NCI-H1930 (cell line): Measurements from ENCODE around the gene OCA2.

Experiments used
- DNase-seq, 2 experiments: peaks; one replicate each; lab custom pipeline; 2025; lab: John Stamatoyannopoulos, UW

The OCA2 gene

GRCh38 chr15:28120359-28120640, 21.2 kb upstream of the OCA2 start:
- no peak for DNase-seq

DNA sequence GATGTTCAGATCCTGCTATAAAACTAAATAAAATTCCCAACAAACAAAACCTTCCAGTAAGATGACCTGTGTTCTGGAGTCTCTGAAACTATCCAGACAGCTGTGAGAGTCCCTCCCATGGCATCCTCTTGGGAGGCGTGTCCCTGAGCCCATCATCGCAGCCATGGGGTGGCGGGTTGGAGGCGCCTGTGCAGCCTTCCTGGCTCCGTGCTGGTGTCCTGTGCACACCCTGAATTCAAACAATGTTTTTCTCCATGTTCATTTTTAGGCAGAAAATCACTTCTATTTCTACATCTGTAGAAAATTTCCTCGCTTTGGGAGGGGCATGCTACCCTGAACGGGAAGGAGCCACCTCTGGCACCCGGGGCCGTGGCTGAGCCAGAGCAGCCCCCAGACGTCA, 19.4 kb upstream of the OCA2 start:
- no peak for DNase-seq

DNA sequence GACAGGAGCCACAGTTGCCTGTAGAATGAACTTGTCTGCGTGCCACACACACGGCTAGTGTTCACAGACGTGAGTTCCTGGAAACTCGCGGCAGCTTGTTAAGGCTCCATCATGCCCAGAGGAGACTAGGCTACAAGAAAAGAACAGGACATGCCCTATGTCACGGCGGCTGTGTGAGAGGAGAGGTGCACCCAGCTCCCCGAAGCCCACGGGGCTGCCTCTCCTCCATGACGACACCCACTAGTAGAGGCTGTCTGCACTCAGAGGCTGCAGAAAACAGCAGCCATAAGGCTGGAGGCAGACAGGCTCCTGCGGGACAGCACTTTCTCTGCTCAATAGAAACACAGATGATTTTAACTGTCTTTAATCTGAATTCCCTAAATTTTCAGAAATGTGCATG, 19.0 kb upstream of the OCA2 start:
- no peak for DNase-seq

DNA sequence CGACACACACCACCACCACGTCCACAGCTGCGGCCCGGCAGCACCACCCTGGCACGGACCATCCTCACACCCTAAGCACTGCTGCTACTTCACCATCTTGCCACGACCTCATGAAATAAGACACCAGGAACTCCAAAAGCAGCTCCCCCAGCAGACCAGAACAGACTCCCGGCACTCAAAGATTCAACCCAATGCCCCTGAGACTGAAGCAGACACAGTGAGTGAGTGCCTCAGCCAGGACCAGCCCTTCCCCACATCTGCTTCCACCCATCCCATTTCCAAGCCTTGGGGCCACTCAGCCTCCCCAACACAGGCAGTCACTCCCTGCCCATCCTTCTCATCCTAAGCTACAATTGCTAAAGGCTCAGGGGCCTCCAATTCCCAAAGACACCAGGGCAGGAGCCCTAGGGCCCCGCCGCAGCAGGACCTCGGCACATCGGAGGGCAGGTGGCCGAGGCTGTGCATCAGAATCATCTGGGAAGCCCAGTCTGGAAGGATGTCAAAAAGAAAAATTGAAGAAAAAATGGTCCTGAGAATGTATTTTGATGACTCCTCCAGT, 18.4 kb upstream of the OCA2 start:
- no peak for DNase-seq

GRCh38 chr15:28116521-28117431, 17.7 kb upstream of the OCA2 start:
- DNase-seq: no peak

DNA sequence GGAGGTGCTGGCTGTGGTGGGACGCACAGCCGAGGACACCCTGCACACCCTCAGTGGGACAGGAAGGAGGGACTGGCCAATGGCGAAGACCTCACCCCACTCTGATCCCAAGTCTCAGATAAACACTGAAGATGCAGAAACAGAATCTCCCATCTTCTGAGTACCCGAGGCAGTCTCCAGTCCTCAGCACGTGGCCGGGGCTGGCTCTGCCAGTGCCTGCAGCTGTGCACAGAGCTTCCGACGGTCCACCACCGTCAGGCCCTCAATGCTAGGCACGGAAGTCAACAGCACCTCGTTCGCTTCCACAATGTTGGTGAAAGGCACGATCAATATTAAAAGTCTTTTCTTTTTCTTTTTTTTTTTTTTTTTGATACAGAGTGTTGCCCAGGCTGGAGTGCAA, 16.8 kb upstream of the OCA2 start:
- DNase-seq: no peak

DNA sequence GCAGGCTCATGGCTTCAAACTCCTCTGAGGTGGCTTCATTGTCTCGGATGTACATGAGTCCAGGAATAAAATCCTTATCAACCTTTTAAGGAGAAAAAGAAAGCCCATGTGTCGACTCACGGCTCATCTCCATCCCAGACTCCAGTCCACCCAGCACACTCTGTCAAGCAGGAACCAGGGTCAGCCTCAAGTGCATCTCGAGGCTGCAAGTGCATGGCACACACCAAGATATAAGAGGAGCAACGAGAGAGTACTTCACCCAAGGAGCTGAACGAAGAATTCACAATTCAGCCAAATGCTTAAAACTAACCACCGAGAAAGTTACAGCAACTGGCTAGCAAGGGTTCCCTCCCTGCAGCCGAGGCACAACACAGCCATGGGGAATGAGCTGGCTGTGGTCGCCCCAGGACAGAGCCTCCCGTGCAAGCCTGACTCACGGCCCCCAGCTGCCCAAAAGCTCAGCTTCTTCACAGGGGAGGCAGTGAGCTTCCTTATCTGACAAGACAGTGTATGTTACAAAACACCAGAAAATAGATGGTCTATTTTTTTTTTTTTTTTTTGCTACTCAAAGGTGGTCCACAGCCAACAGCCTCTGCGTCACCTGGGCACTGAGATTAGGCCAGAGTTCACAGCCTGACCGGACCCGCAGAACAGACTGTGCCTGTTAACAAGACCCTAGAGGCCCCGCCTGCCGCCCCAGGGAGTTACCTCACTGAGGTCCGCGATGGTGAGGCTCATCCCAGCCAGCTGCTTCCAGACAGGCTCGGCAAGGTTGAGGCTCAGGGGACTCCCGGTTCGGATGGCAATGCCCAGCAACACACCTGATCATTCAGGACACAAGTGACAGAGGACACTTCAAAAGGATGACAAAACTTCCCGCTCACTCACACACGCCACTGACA, 15.9 kb upstream of the OCA2 start:
- DNase-seq: no peak

DNA sequence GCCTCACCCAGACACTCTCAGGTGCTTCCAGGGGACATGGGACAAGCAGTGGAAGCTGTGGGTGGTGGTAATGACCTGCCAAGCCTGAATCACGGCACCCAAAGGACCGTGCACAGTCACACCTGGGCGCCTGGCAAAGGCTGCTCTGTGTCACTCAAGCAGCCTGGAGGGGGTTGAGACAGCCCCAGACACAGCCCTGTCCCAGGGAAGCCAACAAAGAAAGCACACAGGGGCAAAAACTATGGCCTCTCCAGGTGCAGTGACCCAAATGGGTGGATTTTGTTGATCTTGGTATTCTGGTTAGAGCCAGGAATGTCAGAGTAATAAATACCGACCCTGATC, 15.0 kb upstream of the OCA2 start:
- DNase-seq: no peak

DNA sequence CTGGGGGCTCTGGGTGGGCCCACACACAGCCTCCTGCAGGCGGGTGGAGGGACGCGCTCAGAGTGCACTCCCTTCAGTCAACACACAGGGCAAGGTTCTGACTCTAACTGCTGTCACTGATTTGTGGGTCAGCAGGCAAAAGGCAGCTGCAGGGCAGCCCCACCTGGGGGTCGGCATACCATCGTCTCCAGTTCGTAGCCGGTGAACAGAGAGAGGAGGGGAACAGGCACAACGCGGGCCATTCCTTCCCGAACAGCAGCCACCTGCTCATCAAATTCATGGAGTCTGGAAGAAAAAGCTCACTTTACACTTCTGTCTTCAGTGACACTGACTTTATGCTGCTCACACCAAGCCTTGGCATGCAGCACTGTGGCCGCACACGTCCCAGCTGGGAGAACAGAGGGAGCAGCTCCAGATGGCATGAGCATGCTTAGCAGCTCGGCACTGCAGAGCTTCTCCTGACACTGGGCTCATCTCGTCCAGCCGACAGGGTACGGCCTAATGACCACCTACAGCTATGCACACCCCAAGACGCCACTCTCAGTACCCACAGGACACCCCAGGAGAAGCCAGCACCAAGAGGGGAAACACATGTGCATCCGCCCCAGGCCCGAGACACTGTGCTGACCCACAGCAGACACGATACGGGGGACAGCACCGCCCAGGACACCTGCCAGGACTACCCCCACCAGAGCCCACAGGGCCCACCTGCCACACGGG, 14.4 kb upstream of the OCA2 start:
- no peak for DNase-seq

- no peak for DNase-seq
Observed at GRCh38 chr15:28112962-28113361, 13.8 kb upstream of the OCA2 start.

- no peak for DNase-seq
Observed at GRCh38 chr15:28112101-28112760, 13.1 kb upstream of the OCA2 start.

DNA sequence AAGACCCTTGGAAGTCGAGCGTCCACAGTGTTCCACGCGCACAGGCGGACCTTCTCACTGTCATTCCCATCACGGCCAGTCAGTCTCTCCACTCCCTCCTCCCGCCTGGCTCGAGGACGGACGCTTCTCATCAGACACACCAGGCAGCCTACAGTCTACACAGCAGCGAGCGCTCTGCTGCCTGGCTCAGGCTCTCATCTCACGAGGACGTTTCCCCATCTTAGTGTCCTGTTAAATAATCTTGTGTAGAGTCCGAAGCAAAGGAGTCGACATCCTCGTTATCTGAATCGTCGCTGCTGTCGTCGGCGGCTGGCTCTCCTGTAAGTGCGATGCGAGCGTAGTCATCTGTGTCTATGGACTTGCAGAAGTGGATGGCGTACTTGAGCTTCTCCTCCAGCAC, 12.4 kb upstream of the OCA2 start:
- no peak for DNase-seq

DNA sequence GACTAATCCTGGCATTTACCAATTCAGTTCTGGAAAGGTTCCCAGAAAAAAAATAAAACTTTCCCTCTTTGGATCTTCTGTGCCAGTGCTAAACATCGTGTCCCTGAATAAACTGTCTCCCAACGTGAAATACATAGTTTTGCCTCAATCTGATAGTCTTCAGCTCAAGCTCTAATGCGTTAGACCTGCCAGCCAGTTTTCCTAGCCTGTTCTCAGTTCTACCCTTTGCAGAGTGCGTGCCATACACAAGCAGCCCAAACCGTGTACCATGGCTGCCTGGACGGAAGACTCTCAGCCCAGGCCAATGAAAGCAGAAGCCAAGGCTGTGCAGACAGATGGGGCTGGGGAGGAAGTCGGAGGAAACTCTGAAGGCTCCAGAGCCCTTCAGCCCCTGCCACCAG, 11.4 kb upstream of the OCA2 start:
- no peak for DNase-seq

DNA sequence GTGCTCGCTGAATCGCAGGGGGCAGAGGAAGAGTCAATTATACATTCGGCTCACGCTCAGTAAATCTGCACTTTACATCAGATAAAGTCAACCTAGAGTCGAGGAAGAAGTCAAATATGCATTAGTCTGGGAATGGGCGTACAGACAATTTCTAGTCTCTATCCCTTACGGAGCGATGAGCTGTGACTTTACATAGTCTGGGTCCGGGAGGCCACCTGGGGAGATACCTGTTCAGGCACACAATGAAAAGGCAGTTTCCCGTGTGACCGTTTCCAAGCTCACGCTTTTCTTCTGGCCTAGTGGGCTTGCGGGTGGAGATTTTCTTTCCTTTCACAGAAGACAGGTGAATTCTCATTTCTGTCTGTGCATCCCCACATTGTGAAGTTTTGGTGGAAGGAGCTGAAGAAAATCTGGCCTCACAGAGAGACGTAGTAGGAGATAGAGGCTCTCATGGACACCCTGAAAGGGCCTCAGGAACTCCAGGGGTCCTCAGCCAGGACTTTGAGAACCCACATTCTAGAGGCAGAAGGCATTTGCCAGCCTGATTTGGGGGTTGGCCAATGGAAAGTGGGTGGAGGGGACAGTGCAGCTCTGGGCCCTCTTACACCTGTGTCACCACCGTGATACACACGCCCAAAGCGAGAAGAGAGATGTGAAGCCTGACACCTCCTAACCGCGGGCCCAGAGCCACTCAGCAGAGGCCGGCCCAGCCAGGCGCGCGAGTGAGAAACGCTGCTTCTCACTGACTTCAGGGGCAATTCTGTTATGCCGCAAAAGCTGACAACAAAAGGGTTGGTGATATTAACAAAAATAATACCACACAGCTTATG, 10.7 kb upstream of the OCA2 start:
- no peak for DNase-seq

- no peak for DNase-seq
Observed at GRCh38 chr15:28107904-28108275, 8.8 kb upstream of the OCA2 start.

GRCh38 chr15:28107111-28107903, 8.2 kb upstream of the OCA2 start:
- DNase-seq: no peak

DNA sequence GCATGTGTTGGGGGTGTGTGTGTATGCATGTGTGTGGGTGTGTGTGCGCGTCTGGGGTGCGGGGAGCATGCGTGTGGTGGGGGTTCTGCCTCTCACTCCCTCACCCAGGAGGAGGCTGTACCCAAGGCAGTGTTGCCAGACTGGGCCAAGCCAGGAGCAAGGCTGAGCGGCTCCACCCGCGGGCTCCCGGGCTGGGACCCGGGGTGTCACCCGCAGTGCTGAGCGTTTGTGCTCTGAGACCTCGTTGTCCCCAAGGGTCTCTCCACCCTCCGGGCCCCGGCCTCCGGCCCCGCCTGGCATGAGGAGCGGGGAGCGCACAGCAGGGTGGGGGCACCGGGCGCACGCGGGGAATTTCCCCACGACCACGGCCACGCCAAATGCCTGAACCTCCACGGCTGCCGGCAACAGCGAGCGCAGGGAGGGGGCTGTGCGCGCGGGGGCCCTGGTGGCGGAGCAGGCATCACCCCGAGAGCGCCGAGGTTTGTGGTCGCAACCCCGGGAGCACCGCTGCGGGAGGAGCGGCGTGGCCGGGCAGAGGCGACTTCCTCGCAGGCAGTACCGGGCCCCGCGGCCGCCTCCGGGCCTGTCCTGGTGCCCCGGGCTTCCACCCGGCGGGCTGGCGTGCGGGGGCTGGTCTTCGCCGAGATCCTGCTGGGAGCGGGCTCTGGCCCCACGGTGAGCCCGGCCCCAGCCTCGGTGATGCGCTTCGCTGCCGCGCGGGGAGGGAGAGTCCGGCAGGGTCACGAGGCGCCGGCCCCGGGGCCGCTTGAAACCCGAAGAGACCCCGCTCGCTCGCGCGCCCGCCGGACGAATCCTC, 7.4 kb upstream of the OCA2 start:
- no peak for DNase-seq

GRCh38 chr15:28105793-28106192, 6.7 kb upstream of the OCA2 start:
- no peak for DNase-seq

DNA sequence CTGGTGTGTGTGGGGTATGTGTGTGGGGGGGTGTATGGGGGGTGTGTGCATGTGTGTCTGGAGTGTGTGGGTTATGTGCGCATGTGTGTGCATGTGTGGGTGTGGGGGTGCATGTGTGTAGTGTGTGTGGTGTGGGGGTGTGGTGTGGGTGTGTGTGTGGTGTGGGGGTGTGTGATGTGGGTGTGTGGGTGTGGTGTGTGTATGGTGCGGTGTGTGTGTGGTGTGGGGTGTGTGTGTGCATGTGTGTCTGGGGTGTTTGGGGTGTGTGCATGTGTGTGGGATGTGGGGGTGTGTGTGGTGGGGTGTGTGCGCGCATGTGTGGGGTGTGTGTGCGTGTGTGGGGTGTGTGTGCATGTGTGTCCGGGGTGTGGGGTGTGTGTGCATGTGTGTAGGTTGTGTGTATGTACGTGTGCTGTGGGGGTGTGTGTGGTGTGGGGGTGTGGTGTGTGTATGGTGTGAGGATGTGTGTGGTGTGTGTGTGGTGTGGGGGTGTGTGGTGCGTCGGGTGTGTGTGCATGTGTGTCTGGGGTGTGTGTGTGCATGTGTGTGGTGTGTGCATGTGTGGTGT, 6.2 kb upstream of the OCA2 start:
- DNase-seq: no peak
